GM12878 (cell line): ENCODE results near the gene KRTAP10-5. TPM values are rescaled to one million over a fixed set of nuclear protein-coding genes. Genes with fewer than 3 reads are reported as not detected.

Source experiments
- ATAC-seq: fragments of 200-7000 bp; cut with Tn5 transposase; 3 replicates; pipeline ENCODE4 v1.9.1; 2020; ENCODE audit warnings: mild to moderate bottlenecking, moderate library complexity
- BruUV-seq: library from RNA; stranded (reverse); fragments of 400-500 nt; replicated peaks from 2 replicates; lab custom pipeline; 2021; lab: Mats Ljungman, UMichigan
- CTCF ChIA-PET: fragments of 300-600 bp; sonication (Branson Sonifier 250); formaldehyde crosslinking; extraction: SDS; loops from one replicate; lab custom pipeline; 2021; ENCODE audit warnings: inconsistent platforms; lab: Yijun Ruan, JAX
- POLR2A ChIA-PET: fragments of 350-600 bp; formaldehyde crosslinking; extraction: SDS; loops from one replicate; lab custom pipeline; 2021; ENCODE audit warnings: inconsistent platforms; lab: Charles Lee
- RAD21 ChIA-PET: fragments of 300-600 bp; sonication (Branson Sonifier 250); formaldehyde crosslinking; loops from one replicate; lab custom pipeline; 2023; ENCODE audit warnings: antibody characterized with exemption; ENCODE audit not compliant: unreplicated experiment; lab: Charles Lee
- SMC1A ChIA-PET: fragments of 300-600 bp; sonication (Branson Sonifier 250); formaldehyde crosslinking; loops from one replicate; lab custom pipeline; 2023; ENCODE audit not compliant: unreplicated experiment, uncharacterized antibody; lab: Charles Lee
- DNase-seq: peaks from one replicate; pipeline ENCODE4 v3.0.0-alpha.2; 2011; ENCODE audit warnings: low read depth, low spot score
- FAIRE-seq: peaks from 3 replicates; lab custom pipeline; 2011; peaks lifted over from hg19 to GRCh38; lab: Jason Lieb, UNC
- H2AFZ ChIP-seq: 2 replicates; pipeline ENCODE4 v1.6.0; 2011; ENCODE audit warnings: low read depth, low read length, control low read depth; ENCODE audit not compliant: control insufficient read depth
- H3K27ac ChIP-seq: 2 replicates; pipeline ENCODE4 v1.5.1; 2011; ENCODE audit warnings: control low read depth; ENCODE audit not compliant: control insufficient read depth, insufficient read depth
- H3K27me3 ChIP-seq, 2 experiments: replicated peaks in 1 of 2; 2 replicates each; pipeline versions ENCODE4 v1.6.0 to v1.6.1; 2011; ENCODE audit warnings: low read length in 1 of 2; ENCODE audit not compliant: control insufficient read depth in 2 of 2, insufficient read depth in 2 of 2
- H3K36me3 ChIP-seq, 2 experiments: 2 replicates each; pipeline ENCODE4 v1.5.1; 2011; ENCODE audit warnings: low read length in 1 of 2; ENCODE audit not compliant: control insufficient read depth in 2 of 2, insufficient read depth in 2 of 2
- H3K4me1 ChIP-seq: 2 replicates; pipeline ENCODE4 v1.6.1; 2011; ENCODE audit warnings: mild to moderate bottlenecking, low read length, moderate library complexity, mixed read lengths; ENCODE audit not compliant: control insufficient read depth, insufficient read depth
- H3K4me2 ChIP-seq: 2 replicates; pipeline ENCODE4 v1.6.0; 2011; ENCODE audit warnings: control low read depth; ENCODE audit not compliant: control insufficient read depth, insufficient read depth
- H3K4me3 ChIP-seq: fragments of 200-600 bp; sonication (generic); 2 replicates; pipeline ENCODE4 v1.5.1; 2016
- H3K79me2 ChIP-seq: 2 replicates; pipeline ENCODE4 v1.6.0; 2011; ENCODE audit warnings: low read length; ENCODE audit not compliant: control insufficient read depth, insufficient read depth
- H3K9ac ChIP-seq: 2 replicates; pipeline ENCODE4 v1.8.0; 2011; ENCODE audit warnings: low read length, control low read depth, mixed read lengths; ENCODE audit not compliant: control insufficient read depth, insufficient read depth
- H3K9me3 ChIP-seq: replicated peaks from 3 replicates; pipeline ENCODE4 v1.5.1; 2011; ENCODE audit warnings: mild to moderate bottlenecking, low read length; ENCODE audit not compliant: control insufficient read depth, insufficient read depth
- H4K20me1 ChIP-seq: 2 replicates; pipeline ENCODE4 v1.6.0; 2011; ENCODE audit not compliant: control insufficient read depth, insufficient read depth
- MEF2B ChIP-seq: fragments of 450-650 bp; IDR thresholded peaks from 2 replicates; pipeline ENCODE4 v1.6.1; 2018; ENCODE audit warnings: mild to moderate bottlenecking, moderate library complexity; ENCODE audit not compliant: partially characterized antibody, poor library complexity, severe bottlenecking
- WGBS: methylation state at CpG from one replicate; pipeline ENCODE4 v1.1.6; 2016; ENCODE audit warnings: low lambda C conversion rate; ENCODE audit not compliant: insufficient replicate concordance, insufficient coverage; ENCODE audit errors: missing lambda C conversion rate; 5-methylcytosine and 5-hydroxymethylcytosine counted together
- in situ Hi-C: fragments of 300-500 bp; cut with MboI; formaldehyde crosslinking; loops from 9 replicates; pipeline ENCODE4 v1.14.3; 2018; ENCODE audit warnings: mixed read lengths
- intact Hi-C: fragments of 100-400 bp; cut with micrococcal nuclease; formaldehyde crosslinking; loops from one replicate; pipeline ENCODE4 v1.14.2; 2022; ENCODE audit not compliant: unreplicated experiment
- polyA plus RNA-seq, 11 experiments: library from polyadenylated mRNA; depleted of rRNA in 4 of 11; unstranded in 6 of 11; stranded (reverse) in 5 of 11; fragments of >200 nt; fragmentation: Nextera tagmentation in 4 of 11; fragmentation: Illumina TruSeq in 1 of 11; extraction: Ambion mirVana in 4 of 11; extraction: Trizol in 1 of 11; gene quantifications; 1 replicate in 1 of 11; 2 replicates in 10 of 11; pipeline versions ENCODE4 v1.2.1 to v1.2.3, GENCODE V29; 2011 to 2016; ENCODE audit warnings: inconsistent platforms in 2 of 11, missing spikeins in 2 of 11, low read depth in 1 of 11
- total RNA-seq, 4 experiments: library from RNA; depleted of rRNA in 3 of 4; stranded (reverse); fragments of >200 nt in 3 of 4; fragmentation: Illumina TruSeq in 1 of 4; extraction: Trizol in 1 of 4; gene quantifications; 2 replicates each; pipeline versions ENCODE4 v1.2.1 to v1.2.3, GENCODE V29; 2013 to 2021
- TF ChIP-seq, protein P1 (sequence below): fragments of 150-350 bp; IDR thresholded peaks from 2 replicates; pipeline ENCODE4 v1.6.1; 2016; ENCODE audit warnings: low read depth, low read length
- TF ChIP-seq, protein P2 (sequence below): fragments of 450-650 bp; conservative IDR thresholded peaks from 2 replicates; pipeline ENCODE4 v1.6.1; 2017; ENCODE audit warnings: mild to moderate bottlenecking, moderate library complexity
- TF ChIP-seq, protein P3 (sequence below): fragments of 450-650 bp; IDR thresholded peaks from 2 replicates; pipeline ENCODE4 v1.6.1; 2017; ENCODE audit warnings: mild to moderate bottlenecking, moderate library complexity

Gene KRTAP10-5
- total and polyA plus RNA-seq, 10 of the 15 experiments (the other 5 are each of a cell fraction or from before 2014, with no cell fraction given): not detected

DNA sequence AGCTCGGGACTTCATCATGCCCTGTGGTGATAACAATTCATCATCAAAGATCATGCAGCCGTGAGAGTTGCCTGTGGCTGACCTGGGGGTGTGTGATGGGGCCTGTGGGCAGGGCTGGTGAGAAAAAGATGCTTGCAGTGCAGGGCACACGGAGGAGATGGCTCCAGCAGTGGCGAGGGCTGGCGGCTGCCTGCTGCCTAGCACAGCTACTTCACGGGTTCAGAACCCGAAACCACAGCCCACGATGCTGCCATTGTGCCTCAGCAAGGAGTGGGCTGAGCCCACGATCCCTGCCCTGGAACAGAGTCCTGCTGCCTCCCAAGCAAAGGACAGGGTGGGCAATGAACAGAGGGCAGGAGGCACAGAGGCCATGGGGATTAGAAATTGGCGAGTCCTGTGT is 45.9 kb upstream of the KRTAP10-5 start (continued):
- TF ChIP-seq, protein P1, sequence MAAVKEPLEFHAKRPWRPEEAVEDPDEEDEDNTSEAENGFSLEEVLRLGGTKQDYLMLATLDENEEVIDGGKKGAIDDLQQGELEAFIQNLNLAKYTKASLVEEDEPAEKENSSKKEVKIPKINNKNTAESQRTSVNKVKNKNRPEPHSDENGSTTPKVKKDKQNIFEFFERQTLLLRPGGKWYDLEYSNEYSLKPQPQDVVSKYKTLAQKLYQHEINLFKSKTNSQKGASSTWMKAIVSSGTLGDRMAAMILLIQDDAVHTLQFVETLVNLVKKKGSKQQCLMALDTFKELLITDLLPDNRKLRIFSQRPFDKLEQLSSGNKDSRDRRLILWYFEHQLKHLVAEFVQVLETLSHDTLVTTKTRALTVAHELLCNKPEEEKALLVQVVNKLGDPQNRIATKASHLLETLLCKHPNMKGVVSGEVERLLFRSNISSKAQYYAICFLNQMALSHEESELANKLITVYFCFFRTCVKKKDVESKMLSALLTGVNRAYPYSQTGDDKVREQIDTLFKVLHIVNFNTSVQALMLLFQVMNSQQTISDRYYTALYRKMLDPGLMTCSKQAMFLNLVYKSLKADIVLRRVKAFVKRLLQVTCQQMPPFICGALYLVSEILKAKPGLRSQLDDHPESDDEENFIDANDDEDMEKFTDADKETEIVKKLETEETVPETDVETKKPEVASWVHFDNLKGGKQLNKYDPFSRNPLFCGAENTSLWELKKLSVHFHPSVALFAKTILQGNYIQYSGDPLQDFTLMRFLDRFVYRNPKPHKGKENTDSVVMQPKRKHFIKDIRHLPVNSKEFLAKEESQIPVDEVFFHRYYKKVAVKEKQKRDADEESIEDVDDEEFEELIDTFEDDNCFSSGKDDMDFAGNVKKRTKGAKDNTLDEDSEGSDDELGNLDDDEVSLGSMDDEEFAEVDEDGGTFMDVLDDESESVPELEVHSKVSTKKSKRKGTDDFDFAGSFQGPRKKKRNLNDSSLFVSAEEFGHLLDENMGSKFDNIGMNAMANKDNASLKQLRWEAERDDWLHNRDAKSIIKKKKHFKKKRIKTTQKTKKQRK: no peak

DNA sequence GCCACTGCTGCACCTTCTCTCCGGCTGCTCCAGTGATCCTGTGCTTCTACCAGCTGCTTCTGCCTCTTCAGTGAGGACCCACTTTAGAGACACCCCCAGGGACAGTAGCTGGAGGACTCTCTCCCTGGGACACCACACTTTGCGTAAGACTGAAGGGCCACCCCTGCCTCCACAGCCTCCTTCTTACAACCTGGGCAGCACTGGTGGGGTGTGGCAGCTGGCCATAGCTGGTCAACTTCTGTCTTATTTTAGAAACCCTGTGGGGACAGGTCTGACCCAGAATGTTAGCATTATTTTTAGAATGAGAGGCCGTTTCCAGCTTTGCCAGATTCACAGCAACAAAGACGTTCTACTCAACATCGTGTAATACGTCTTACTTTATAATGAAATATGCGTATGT is 45.4 kb upstream of the KRTAP10-5 start:
- RAD21 ChIA-PET: no interaction called here
- ATAC-seq: no peak

More for the DNA sequence above, 45.4 kb upstream of the KRTAP10-5 start:
- H4K20me1 ChIP-seq: no peaks in the 10 kb centered on the region
- no peaks in the 10 kb centered on the region for H3K79me2 ChIP-seq
- no peak overlapping the region for H3K27ac ChIP-seq
- H3K27me3 ChIP-seq: no peaks in the 10 kb centered on the region
- no peak overlapping the region for H2AFZ ChIP-seq
- TF ChIP-seq, protein P2, sequence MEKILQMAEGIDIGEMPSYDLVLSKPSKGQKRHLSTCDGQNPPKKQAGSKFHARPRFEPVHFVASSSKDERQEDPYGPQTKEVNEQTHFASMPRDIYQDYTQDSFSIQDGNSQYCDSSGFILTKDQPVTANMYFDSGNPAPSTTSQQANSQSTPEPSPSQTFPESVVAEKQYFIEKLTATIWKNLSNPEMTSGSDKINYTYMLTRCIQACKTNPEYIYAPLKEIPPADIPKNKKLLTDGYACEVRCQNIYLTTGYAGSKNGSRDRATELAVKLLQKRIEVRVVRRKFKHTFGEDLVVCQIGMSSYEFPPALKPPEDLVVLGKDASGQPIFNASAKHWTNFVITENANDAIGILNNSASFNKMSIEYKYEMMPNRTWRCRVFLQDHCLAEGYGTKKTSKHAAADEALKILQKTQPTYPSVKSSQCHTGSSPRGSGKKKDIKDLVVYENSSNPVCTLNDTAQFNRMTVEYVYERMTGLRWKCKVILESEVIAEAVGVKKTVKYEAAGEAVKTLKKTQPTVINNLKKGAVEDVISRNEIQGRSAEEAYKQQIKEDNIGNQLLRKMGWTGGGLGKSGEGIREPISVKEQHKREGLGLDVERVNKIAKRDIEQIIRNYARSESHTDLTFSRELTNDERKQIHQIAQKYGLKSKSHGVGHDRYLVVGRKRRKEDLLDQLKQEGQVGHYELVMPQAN: no peak
- no peak for TF ChIP-seq MEF2B
- TF ChIP-seq, protein P3, sequence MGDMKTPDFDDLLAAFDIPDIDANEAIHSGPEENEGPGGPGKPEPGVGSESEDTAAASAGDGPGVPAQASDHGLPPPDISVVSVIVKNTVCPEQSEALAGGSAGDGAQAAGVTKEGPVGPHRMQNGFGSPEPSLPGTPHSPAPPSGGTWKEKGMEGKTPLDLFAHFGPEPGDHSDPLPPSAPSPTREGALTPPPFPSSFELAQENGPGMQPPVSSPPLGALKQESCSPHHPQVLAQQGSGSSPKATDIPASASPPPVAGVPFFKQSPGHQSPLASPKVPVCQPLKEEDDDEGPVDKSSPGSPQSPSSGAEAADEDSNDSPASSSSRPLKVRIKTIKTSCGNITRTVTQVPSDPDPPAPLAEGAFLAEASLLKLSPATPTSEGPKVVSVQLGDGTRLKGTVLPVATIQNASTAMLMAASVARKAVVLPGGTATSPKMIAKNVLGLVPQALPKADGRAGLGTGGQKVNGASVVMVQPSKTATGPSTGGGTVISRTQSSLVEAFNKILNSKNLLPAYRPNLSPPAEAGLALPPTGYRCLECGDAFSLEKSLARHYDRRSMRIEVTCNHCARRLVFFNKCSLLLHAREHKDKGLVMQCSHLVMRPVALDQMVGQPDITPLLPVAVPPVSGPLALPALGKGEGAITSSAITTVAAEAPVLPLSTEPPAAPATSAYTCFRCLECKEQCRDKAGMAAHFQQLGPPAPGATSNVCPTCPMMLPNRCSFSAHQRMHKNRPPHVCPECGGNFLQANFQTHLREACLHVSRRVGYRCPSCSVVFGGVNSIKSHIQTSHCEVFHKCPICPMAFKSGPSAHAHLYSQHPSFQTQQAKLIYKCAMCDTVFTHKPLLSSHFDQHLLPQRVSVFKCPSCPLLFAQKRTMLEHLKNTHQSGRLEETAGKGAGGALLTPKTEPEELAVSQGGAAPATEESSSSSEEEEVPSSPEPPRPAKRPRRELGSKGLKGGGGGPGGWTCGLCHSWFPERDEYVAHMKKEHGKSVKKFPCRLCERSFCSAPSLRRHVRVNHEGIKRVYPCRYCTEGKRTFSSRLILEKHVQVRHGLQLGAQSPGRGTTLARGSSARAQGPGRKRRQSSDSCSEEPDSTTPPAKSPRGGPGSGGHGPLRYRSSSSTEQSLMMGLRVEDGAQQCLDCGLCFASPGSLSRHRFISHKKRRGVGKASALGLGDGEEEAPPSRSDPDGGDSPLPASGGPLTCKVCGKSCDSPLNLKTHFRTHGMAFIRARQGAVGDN: no peak
- no peak overlapping the region for H3K4me2 ChIP-seq
- H3K36me3 ChIP-seq: no peaks in the 10 kb centered on the region
- H3K9me3 ChIP-seq: peaks cover 10% of the 10 kb centered on the region; the same call in 1 of the 3 replicates
- ChIA-PET SMC1A (no interaction called here), CTCF (no interaction called here), POLR2A (no interaction called here)
- in situ Hi-C loops: no loop called here
- H3K4me1 ChIP-seq: no peaks in the 10 kb centered on the region
- no peak overlapping the region for H3K9ac ChIP-seq
- no peak overlapping the region for H3K4me3 ChIP-seq
- WGBS: 70% methylated on average over 7 of the region's 7 CpGs
- no peak for DNase-seq
- FAIRE-seq: no peak
- intact Hi-C loops: no loop called here
- no TSS peak for BruUV-seq
